Endodermal cell (in vitro differentiated cells): ENCODE data around the gene PCGF3. TPM values are rescaled to one million over a fixed set of nuclear protein-coding genes. Genes with fewer than 3 reads are reported as not detected.
"Not testable (repeated sequence)": the region's sequence is repeated elsewhere in the genome, so short reads cannot be mapped to it uniquely, and the experiment has no call there.

Experiments used
- DNase-seq: peaks from one replicate; pipeline ENCODE4 v3.0.0-alpha.2; 2017
- H3K27ac ChIP-seq: 2 replicates; pipeline ENCODE4 v1.5.1; 2013; ENCODE audit warnings: mild to moderate bottlenecking, low read depth, low read length, moderate library complexity
- H3K27me3 ChIP-seq: 2 replicates; pipeline ENCODE4 v1.6.1; 2013; ENCODE audit warnings: mild to moderate bottlenecking, low read length, moderate library complexity; ENCODE audit not compliant: insufficient read depth, control insufficient read depth, poor library complexity, severe bottlenecking
- H3K36me3 ChIP-seq: 2 replicates; pipeline ENCODE4 v1.7.0; 2013; ENCODE audit warnings: mild to moderate bottlenecking, low read length, moderate library complexity; ENCODE audit not compliant: control insufficient read depth, insufficient read depth
- H3K4me1 ChIP-seq: one replicate; pipeline ENCODE4 v1.7.0; 2013; ENCODE audit warnings: low read length; ENCODE audit not compliant: control insufficient read depth, insufficient read depth
- H3K4me3 ChIP-seq: 2 replicates; pipeline ENCODE4 v1.5.1; 2013; ENCODE audit warnings: mild to moderate bottlenecking, low read length, moderate library complexity
- H3K9ac ChIP-seq: 2 replicates; pipeline ENCODE4 v1.6.1; 2013; ENCODE audit warnings: mild to moderate bottlenecking, low read length, moderate library complexity; ENCODE audit not compliant: poor library complexity, severe bottlenecking; ENCODE audit errors: extremely low read depth
- H3K9me3 ChIP-seq: 2 replicates; pipeline ENCODE4 v1.6.1; 2013; ENCODE audit warnings: mild to moderate bottlenecking, low read length, moderate library complexity; ENCODE audit not compliant: control insufficient read depth
- H3K27ac Mint-ChIP-seq: 2 replicates; pipeline ENCODE4 v1.8.0; 2020; ENCODE audit warnings: mixed read lengths
- H3K27me3 Mint-ChIP-seq: 2 replicates; pipeline ENCODE4 v1.8.0; 2021; ENCODE audit warnings: mild to moderate bottlenecking, mixed read lengths; ENCODE audit not compliant: insufficient read depth
- H3K36me3 Mint-ChIP-seq: 2 replicates; pipeline ENCODE4 v1.8.0; 2020; ENCODE audit warnings: low read depth, mixed read lengths
- H3K4me1 Mint-ChIP-seq: 2 replicates; pipeline ENCODE4 v1.8.0; 2020; ENCODE audit warnings: mixed read lengths
- H3K4me3 Mint-ChIP-seq: 2 replicates; pipeline ENCODE4 v1.8.0; 2020; ENCODE audit warnings: mild to moderate bottlenecking, moderate library complexity, mixed read lengths
- H3K9me3 Mint-ChIP-seq: 2 replicates; pipeline ENCODE4 v1.8.0; 2020; ENCODE audit warnings: mild to moderate bottlenecking, mixed read lengths
- WGBS, 2 experiments: methylation state at CpG; one replicate each; pipeline versions ENCODE4 v1.1.5 to v1.1.7; 2013; ENCODE audit warnings: missing lambda C conversion rate in 2 of 2, mixed read lengths in 1 of 2; ENCODE audit not compliant: insufficient coverage in 1 of 2, insufficient read length in 1 of 2; 5-methylcytosine and 5-hydroxymethylcytosine counted together
- total RNA-seq, 2 donors: library from RNA; stranded (reverse); fragmentation: NEBNext Ultra II Directional in 1 of 2; extraction: Animal tissue kit (Norgen Biotek cat#: 25700) in 1 of 2; gene quantifications; 2 replicates in 1 of 2; 3 replicates in 1 of 2; pipeline ENCODE4 v1.2.1, GENCODE V29; 2021
- TF ChIP-seq, protein P1 (sequence below): fragments of 200-600 bp; sonication (generic); conservative IDR thresholded peaks from 2 replicates; pipeline ENCODE4 v1.5.0; 2021; ENCODE audit warnings: antibody characterized with exemption, mild to moderate bottlenecking

Gene PCGF3
- total RNA-seq, 2 donors from 2014 or later = 53.1 to 64.0 TPM

GRCh38 chr4:692771-693554 is 12.7 kb upstream of the PCGF3 start:
- Mint-ChIP-seq H3K4me1 (peaks cover 10% of the 10 kb centered on the region), H3K36me3 (no peaks in the 10 kb centered on the region), H3K9me3 (no peaks in the 10 kb centered on the region), H3K4me3 (no peak overlapping the region), H3K27ac (no peak overlapping the region), H3K27me3 (no peaks in the 10 kb centered on the region)
- H3K27ac ChIP-seq = no peak overlapping the region
- no peaks in the 10 kb centered on the region for H3K27me3 ChIP-seq
- WGBS, 2 experiments = 87 to 89% methylated on average over 22 to 32 of the region's 32 CpGs
- no peaks in the 10 kb centered on the region for H3K9me3 ChIP-seq
- no peak for DNase-seq
- H3K36me3 ChIP-seq = no peaks in the 10 kb centered on the region
- H3K9ac ChIP-seq = no peak overlapping the region
- TF ChIP-seq, protein P1, sequence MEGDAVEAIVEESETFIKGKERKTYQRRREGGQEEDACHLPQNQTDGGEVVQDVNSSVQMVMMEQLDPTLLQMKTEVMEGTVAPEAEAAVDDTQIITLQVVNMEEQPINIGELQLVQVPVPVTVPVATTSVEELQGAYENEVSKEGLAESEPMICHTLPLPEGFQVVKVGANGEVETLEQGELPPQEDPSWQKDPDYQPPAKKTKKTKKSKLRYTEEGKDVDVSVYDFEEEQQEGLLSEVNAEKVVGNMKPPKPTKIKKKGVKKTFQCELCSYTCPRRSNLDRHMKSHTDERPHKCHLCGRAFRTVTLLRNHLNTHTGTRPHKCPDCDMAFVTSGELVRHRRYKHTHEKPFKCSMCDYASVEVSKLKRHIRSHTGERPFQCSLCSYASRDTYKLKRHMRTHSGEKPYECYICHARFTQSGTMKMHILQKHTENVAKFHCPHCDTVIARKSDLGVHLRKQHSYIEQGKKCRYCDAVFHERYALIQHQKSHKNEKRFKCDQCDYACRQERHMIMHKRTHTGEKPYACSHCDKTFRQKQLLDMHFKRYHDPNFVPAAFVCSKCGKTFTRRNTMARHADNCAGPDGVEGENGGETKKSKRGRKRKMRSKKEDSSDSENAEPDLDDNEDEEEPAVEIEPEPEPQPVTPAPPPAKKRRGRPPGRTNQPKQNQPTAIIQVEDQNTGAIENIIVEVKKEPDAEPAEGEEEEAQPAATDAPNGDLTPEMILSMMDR = no peak
- H3K4me3 ChIP-seq = no peak overlapping the region
- H3K4me1 ChIP-seq = peaks cover 3% of the 10 kb centered on the region

DNA sequence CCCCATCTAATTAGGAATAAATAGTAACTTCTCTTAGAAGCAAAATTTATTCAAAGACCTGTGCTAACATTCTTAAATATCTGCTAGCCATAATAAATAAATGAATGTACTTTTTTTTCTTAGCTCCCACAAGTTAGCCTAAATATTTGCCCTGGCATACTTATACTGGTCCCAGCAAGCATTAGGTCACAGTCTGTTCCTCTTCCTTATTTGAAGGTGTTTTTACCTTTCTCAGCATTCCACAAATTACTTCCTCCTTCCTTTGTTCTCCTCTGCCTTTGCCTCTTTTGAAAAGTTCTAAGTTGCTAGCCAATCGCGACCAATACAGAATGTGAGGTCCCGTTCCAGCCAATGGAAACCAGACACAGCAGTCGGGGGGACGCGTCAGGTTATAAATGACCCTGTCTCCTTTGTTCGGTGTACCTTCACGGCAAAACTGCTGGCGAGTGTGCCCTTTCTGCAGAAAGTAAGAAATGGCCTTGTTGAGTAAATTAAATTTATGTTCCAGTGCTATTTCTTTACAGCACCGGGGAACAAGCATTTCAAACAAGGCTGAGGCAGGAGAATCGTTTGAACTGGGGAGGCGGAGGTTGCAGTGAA is 11.2 kb upstream of the PCGF3 start:
- H3K27me3 ChIP-seq, H3K36me3 ChIP-seq, H3K27me3 Mint-ChIP-seq, H3K9me3 ChIP-seq, H3K4me1 Mint-ChIP-seq, H3K4me3 ChIP-seq, DNase-seq, H3K36me3 Mint-ChIP-seq, H3K27ac ChIP-seq, H3K9me3 Mint-ChIP-seq, H3K27ac Mint-ChIP-seq, H3K9ac ChIP-seq, H3K4me1 ChIP-seq, H3K4me3 Mint-ChIP-seq: not testable (repeated sequence)
- WGBS, 2 experiments = 91 to 96% methylated on average over 12 of the region's 12 CpGs

- H3K36me3 ChIP-seq = no peaks in the 10 kb centered on the region
- no peaks in the 10 kb centered on the region for H3K9me3 Mint-ChIP-seq
- H3K4me1 ChIP-seq = no peaks in the 10 kb centered on the region
- no peak overlapping the region for H3K4me3 ChIP-seq
- TF ChIP-seq, protein P1 = no peak
- H3K9ac ChIP-seq = no peak overlapping the region
- H3K27ac Mint-ChIP-seq = no peak overlapping the region
- WGBS, 2 experiments = 87 to 91% methylated on average over 25 to 27 of the region's 27 CpGs
- H3K27me3 ChIP-seq = peaks cover 4% of the 10 kb centered on the region
- no peak overlapping the region for H3K27ac ChIP-seq
- DNase-seq = no peak
- no peak overlapping the region for H3K4me3 Mint-ChIP-seq
- H3K4me1 Mint-ChIP-seq = no peaks in the 10 kb centered on the region
- H3K9me3 ChIP-seq = no peaks in the 10 kb centered on the region
- H3K36me3 Mint-ChIP-seq = no peaks in the 10 kb centered on the region
- peaks cover 22% of the 10 kb centered on the region for H3K27me3 Mint-ChIP-seq
These were observed 5.6 kb upstream of the PCGF3 start for GRCh38 chr4:699816-700580.
